Adipocyte (in vitro differentiated cells): ENCODE data around the gene MASTL.
A peak's percentile ranks its signal among the peaks of the same experiment; 100 is the strongest.

Experiments
- DNase-seq: peaks from one replicate; pipeline ENCODE4 v3.0.0-alpha.2; 2015; ENCODE audit warnings: low read depth
- H3K27me3 ChIP-seq: replicated peaks from 2 replicates; pipeline ENCODE4 v1.7.0; 2013; ENCODE audit warnings: mild to moderate bottlenecking, low read length, moderate library complexity; ENCODE audit not compliant: control insufficient read depth, insufficient read depth
- H3K36me3 ChIP-seq: 2 replicates; pipeline ENCODE4 v1.7.0; 2013; ENCODE audit warnings: low read length, mild to moderate bottlenecking, moderate library complexity; ENCODE audit not compliant: control insufficient read depth, insufficient read depth, severe bottlenecking
- H3K4me1 ChIP-seq: 2 replicates; pipeline ENCODE4 v1.7.0; 2013; ENCODE audit warnings: mild to moderate bottlenecking, low read length, moderate library complexity; ENCODE audit not compliant: control insufficient read depth, insufficient read depth
- H3K4me3 ChIP-seq: 2 replicates; pipeline ENCODE4 v1.7.0; 2013; ENCODE audit warnings: mild to moderate bottlenecking, low read length, moderate library complexity
- H3K9ac ChIP-seq: 2 replicates; pipeline ENCODE4 v1.7.0; 2013; ENCODE audit warnings: mild to moderate bottlenecking, low read length, moderate library complexity
- H3K9me3 ChIP-seq: 2 replicates; pipeline ENCODE4 v1.7.0; 2013; ENCODE audit warnings: mild to moderate bottlenecking, low read length, moderate library complexity; ENCODE audit not compliant: control insufficient read depth

The MASTL gene

GRCh38 chr10:27157150-27157549, 2.0 kb downstream of the MASTL start:
- no peaks in the 10 kb centered on the region for H3K9me3 ChIP-seq
- peak overlapping the region; percentile 52 for H3K9ac ChIP-seq
- DNase-seq, result no peak
- H3K4me3 ChIP-seq, result peak overlapping the region; percentile 99
- H3K4me1 ChIP-seq, result peaks cover 16% of the 10 kb centered on the region
- H3K27me3 ChIP-seq, result no peaks in the 10 kb centered on the region
- peaks cover 33% of the 10 kb centered on the region for H3K36me3 ChIP-seq

- Histone ChIP-seq H3K36me3 (peaks cover 44% of the 10 kb centered on the region), H3K4me1 (peaks cover 6% of the 10 kb centered on the region), H3K27me3 (no peaks in the 10 kb centered on the region), H3K9ac (no peak overlapping the region), H3K9me3 (no peaks in the 10 kb centered on the region), H3K4me3 (no peak overlapping the region)
- DNase-seq, result no peak
Observed at GRCh38 chr10:27158421-27158820, 3.3 kb downstream of the MASTL start.

GRCh38 chr10:27169849-27170248, 14.7 kb downstream of the MASTL start:
- H3K4me3 ChIP-seq, result no peak overlapping the region
- no peaks in the 10 kb centered on the region for H3K27me3 ChIP-seq
- no peak for DNase-seq
- peaks cover 76% of the 10 kb centered on the region for H3K36me3 ChIP-seq
- no peaks in the 10 kb centered on the region for H3K4me1 ChIP-seq
- H3K9ac ChIP-seq, result no peak overlapping the region
- H3K9me3 ChIP-seq, result no peaks in the 10 kb centered on the region

- Histone ChIP-seq H3K27me3 (no peaks in the 10 kb centered on the region), H3K36me3 (peaks cover 19% of the 10 kb centered on the region), H3K9ac (no peak overlapping the region), H3K4me3 (no peak overlapping the region), H3K9me3 (no peaks in the 10 kb centered on the region), H3K4me1 (peaks cover 5% of the 10 kb centered on the region)
- DNase-seq, result no peak
Observed at GRCh38 chr10:27188259-27188658, 33.1 kb downstream of the MASTL start.

- H3K4me1 ChIP-seq, result peaks cover 5% of the 10 kb centered on the region
- H3K36me3 ChIP-seq, result peaks cover 19% of the 10 kb centered on the region
- no peak for DNase-seq
- H3K9me3 ChIP-seq, result no peaks in the 10 kb centered on the region
- no peaks in the 10 kb centered on the region for H3K27me3 ChIP-seq
- no peak overlapping the region for H3K4me3 ChIP-seq
- no peak overlapping the region for H3K9ac ChIP-seq
Observed at GRCh38 chr10:27188897-27189296, 33.7 kb downstream of the MASTL start.

GRCh38 chr10:27190508-27190907, 35.4 kb downstream of the MASTL start:
- no peaks in the 10 kb centered on the region for H3K27me3 ChIP-seq
- no peak for DNase-seq
- peaks cover 5% of the 10 kb centered on the region for H3K4me1 ChIP-seq
- H3K9ac ChIP-seq, result no peak overlapping the region
- H3K9me3 ChIP-seq, result no peaks in the 10 kb centered on the region
- peaks cover 19% of the 10 kb centered on the region for H3K36me3 ChIP-seq
- no peak overlapping the region for H3K4me3 ChIP-seq

GRCh38 chr10:27192284-27192683, 37.1 kb downstream of the MASTL start:
- no peak overlapping the region for H3K4me3 ChIP-seq
- H3K27me3 ChIP-seq, result no peaks in the 10 kb centered on the region
- peaks cover 12% of the 10 kb centered on the region for H3K36me3 ChIP-seq
- DNase-seq, result peak; percentile 78
- no peak overlapping the region for H3K9ac ChIP-seq
- no peaks in the 10 kb centered on the region for H3K9me3 ChIP-seq
- peaks cover 5% of the 10 kb centered on the region for H3K4me1 ChIP-seq

GRCh38 chr10:27197980-27198620, 42.9 kb downstream of the MASTL start:
- peak; percentile 21 for DNase-seq
- Histone ChIP-seq H3K4me1 (peaks cover 10% of the 10 kb centered on the region), H3K36me3 (peaks cover 37% of the 10 kb centered on the region), H3K9ac (no peak overlapping the region), H3K4me3 (no peak overlapping the region), H3K9me3 (no peaks in the 10 kb centered on the region), H3K27me3 (no peaks in the 10 kb centered on the region)

- H3K4me3 ChIP-seq, result no peak overlapping the region
- peaks cover 63% of the 10 kb centered on the region for H3K36me3 ChIP-seq
- H3K27me3 ChIP-seq, result no peaks in the 10 kb centered on the region
- no peaks in the 10 kb centered on the region for H3K9me3 ChIP-seq
- H3K4me1 ChIP-seq, result no peaks in the 10 kb centered on the region
- H3K9ac ChIP-seq, result no peak overlapping the region
- no peak for DNase-seq
Observed at GRCh38 chr10:27203806-27204205, 48.7 kb downstream of the MASTL start.

GRCh38 chr10:27207350-27207749, 52.2 kb downstream of the MASTL start:
- no peaks in the 10 kb centered on the region for H3K9me3 ChIP-seq
- no peak overlapping the region for H3K9ac ChIP-seq
- no peak overlapping the region for H3K4me3 ChIP-seq
- H3K4me1 ChIP-seq, result no peaks in the 10 kb centered on the region
- no peaks in the 10 kb centered on the region for H3K27me3 ChIP-seq
- peaks cover 80% of the 10 kb centered on the region for H3K36me3 ChIP-seq
- DNase-seq, result no peak

- no peak overlapping the region for H3K9ac ChIP-seq
- no peaks in the 10 kb centered on the region for H3K27me3 ChIP-seq
- no peak overlapping the region for H3K4me3 ChIP-seq
- H3K4me1 ChIP-seq, result no peaks in the 10 kb centered on the region
- H3K9me3 ChIP-seq, result no peaks in the 10 kb centered on the region
- peak; percentile 73 for DNase-seq
- peaks cover 52% of the 10 kb centered on the region for H3K36me3 ChIP-seq
Observed at GRCh38 chr10:27223964-27224363, 68.8 kb downstream of the MASTL start.

- no peak overlapping the region for H3K4me3 ChIP-seq
- no peaks in the 10 kb centered on the region for H3K9me3 ChIP-seq
- no peak for DNase-seq
- H3K27me3 ChIP-seq, result no peaks in the 10 kb centered on the region
- H3K4me1 ChIP-seq, result no peaks in the 10 kb centered on the region
- peaks cover 42% of the 10 kb centered on the region for H3K36me3 ChIP-seq
- H3K9ac ChIP-seq, result no peak overlapping the region
Observed at GRCh38 chr10:27225011-27225590, 69.9 kb downstream of the MASTL start.
